Neural progenitor cell (in vitro differentiated cells): Measurements from ENCODE around the gene NR2F1. TPM values are rescaled to one million over a fixed set of nuclear protein-coding genes. Genes with fewer than 3 reads are reported as not detected.

ENCODE experiments used
- DNase-seq: peaks from one replicate; pipeline ENCODE4 v3.0.0-alpha.2; 2016; ENCODE audit warnings: low spot score
- H2AFZ ChIP-seq: fragments of 200-600 bp; sonication (generic); replicated peaks from 2 replicates; pipeline ENCODE4 v1.6.1; 2016; ENCODE audit warnings: antibody characterized with exemption
- H3F3A ChIP-seq: fragments of 200-600 bp; sonication (generic); 2 replicates; pipeline ENCODE4 v1.6.1; 2016; ENCODE audit warnings: antibody characterized with exemption, low read depth
- H3K27ac ChIP-seq: fragments of 200-600 bp; sonication (generic); 2 replicates; pipeline ENCODE4 v1.5.1; 2016; ENCODE audit warnings: mild to moderate bottlenecking
- H3K27me3 ChIP-seq: fragments of 200-600 bp; sonication (generic); 2 replicates; pipeline ENCODE4 v1.6.1; 2016; ENCODE audit warnings: mild to moderate bottlenecking, moderate library complexity
- H3K36me3 ChIP-seq: fragments of 200-600 bp; sonication (generic); 2 replicates; pipeline ENCODE4 v1.5.1; 2016
- H3K4me1 ChIP-seq: fragments of 200-600 bp; sonication (generic); 2 replicates; pipeline ENCODE4 v1.6.1; 2016; ENCODE audit warnings: mixed run types
- H3K4me2 ChIP-seq: fragments of 200-600 bp; sonication (generic); 2 replicates; pipeline ENCODE4 v1.6.1; 2016
- H3K4me3 ChIP-seq: fragments of 200-600 bp; sonication (generic); 2 replicates; pipeline ENCODE4 v1.5.1; 2016
- H3K79me2 ChIP-seq: fragments of 200-600 bp; sonication (generic); 2 replicates; pipeline ENCODE4 v1.6.1; 2016; ENCODE audit warnings: low read depth
- H3K9ac ChIP-seq: fragments of 200-600 bp; sonication (generic); 2 replicates; pipeline ENCODE4 v1.6.1; 2016
- H3K9me3 ChIP-seq: fragments of 200-600 bp; sonication (generic); 2 replicates; pipeline ENCODE4 v1.5.1; 2016; ENCODE audit warnings: low read depth
- H4K20me1 ChIP-seq: fragments of 200-600 bp; sonication (generic); 2 replicates; pipeline ENCODE4 v1.6.1; 2016; ENCODE audit warnings: low read depth
- H3K27ac Mint-ChIP-seq: 3 replicates; pipeline ENCODE4 v1.8.0; 2021; ENCODE audit warnings: mixed read lengths
- H3K27me3 Mint-ChIP-seq: 2 replicates; pipeline ENCODE4 v1.8.0; 2022; ENCODE audit warnings: low read depth, mild to moderate bottlenecking, inconsistent platforms, moderate library complexity, mixed read lengths; ENCODE audit not compliant: insufficient read depth
- H3K36me3 Mint-ChIP-seq: 3 replicates; pipeline ENCODE4 v1.8.0; 2021; ENCODE audit warnings: mixed read lengths
- H3K4me1 Mint-ChIP-seq: 3 replicates; pipeline ENCODE4 v1.8.0; 2021; ENCODE audit warnings: mixed read lengths
- H3K4me3 Mint-ChIP-seq: 3 replicates; pipeline ENCODE4 v1.8.0; 2021; ENCODE audit warnings: mild to moderate bottlenecking, moderate library complexity, mixed read lengths
- H3K9me3 Mint-ChIP-seq: 3 replicates; pipeline ENCODE4 v1.8.0; 2020; ENCODE audit warnings: mixed read lengths
- EZH2 ChIP-seq: fragments of 200-600 bp; sonication (generic); IDR thresholded peaks from 2 replicates; pipeline ENCODE4 v1.6.1; 2017; ENCODE audit warnings: antibody characterized with exemption, mild to moderate bottlenecking, moderate library complexity
- EZH2phosphoT487 ChIP-seq: fragments of 200-600 bp; sonication (generic); IDR thresholded peaks from 2 replicates; pipeline ENCODE4 v1.6.1; 2017; ENCODE audit warnings: antibody characterized with exemption
- total RNA-seq: library from RNA; depleted of rRNA; stranded (reverse); fragments of >200 nt; gene quantifications from 2 replicates; pipeline ENCODE4 v1.2.3, GENCODE V29; 2015; ENCODE audit warnings: low replicate concordance
- TF ChIP-seq, protein P1 (sequence below): fragments of 200-600 bp; sonication (generic); IDR thresholded peaks from 2 replicates; pipeline ENCODE4 v1.5.1; 2017; ENCODE audit warnings: antibody characterized with exemption, mild to moderate bottlenecking

NR2F1 gene
- total RNA-seq, 1 donor from 2014 or later = 9.1 TPM

DNA sequence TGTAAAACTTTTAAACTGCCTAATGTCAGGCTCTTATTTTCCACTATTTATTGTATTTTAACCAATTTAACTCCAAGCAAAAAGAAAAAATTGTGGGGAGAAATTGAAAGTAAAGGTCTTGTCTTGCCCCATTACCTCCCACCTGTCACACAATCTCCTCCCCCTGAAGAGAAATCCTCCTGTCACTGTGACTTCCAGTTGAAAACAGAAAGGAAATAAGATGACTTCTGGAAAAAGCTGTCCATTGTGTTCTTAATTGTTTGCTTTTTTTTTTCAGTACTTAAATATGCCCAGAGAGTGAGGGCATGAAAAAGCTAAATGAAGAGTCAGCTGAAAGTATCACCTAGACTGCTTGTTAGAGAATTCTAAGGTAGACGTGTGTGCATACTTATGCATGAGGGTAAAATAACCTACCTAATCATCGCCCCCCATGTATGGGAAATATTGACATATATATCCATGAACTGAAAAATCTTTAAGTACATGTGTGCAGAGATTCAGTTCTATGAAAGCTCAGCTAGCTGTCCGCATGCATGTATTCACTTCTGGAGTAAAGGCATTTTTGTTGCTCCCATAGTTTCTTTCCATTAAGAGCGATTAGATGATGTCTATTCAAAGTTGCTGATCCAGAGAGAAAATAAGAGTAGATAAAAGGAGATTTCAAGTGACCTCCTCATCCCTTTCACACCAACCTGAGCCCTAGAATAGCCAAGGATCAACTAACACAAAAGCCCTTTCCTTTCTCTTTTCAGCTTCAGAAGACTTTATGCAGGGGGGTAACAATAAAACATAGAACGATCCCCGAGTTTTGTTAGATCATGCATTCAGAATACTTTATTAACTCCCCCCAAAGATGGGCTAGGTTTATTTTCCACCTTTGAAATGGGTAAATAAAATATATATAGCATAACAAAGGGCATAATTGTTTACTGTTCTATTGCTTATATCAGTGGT lies 7.3 kb upstream of the NR2F1 start:
- Mint-ChIP-seq H3K4me3 (peak overlapping the region; percentile 86), H3K36me3 (peaks cover 4% of the 10 kb centered on the region), H3K4me1 (peaks cover 78% of the 10 kb centered on the region), H3K27ac (peak overlapping the region; percentile 98), H3K27me3 (peaks cover 19% of the 10 kb centered on the region), H3K9me3 (peaks cover 3% of the 10 kb centered on the region)
- no peak overlapping the region for H3K27ac ChIP-seq
- peaks cover 92% of the 10 kb centered on the region for H3F3A ChIP-seq
- peak; percentile 66 for DNase-seq
- TF ChIP-seq, protein P1, sequence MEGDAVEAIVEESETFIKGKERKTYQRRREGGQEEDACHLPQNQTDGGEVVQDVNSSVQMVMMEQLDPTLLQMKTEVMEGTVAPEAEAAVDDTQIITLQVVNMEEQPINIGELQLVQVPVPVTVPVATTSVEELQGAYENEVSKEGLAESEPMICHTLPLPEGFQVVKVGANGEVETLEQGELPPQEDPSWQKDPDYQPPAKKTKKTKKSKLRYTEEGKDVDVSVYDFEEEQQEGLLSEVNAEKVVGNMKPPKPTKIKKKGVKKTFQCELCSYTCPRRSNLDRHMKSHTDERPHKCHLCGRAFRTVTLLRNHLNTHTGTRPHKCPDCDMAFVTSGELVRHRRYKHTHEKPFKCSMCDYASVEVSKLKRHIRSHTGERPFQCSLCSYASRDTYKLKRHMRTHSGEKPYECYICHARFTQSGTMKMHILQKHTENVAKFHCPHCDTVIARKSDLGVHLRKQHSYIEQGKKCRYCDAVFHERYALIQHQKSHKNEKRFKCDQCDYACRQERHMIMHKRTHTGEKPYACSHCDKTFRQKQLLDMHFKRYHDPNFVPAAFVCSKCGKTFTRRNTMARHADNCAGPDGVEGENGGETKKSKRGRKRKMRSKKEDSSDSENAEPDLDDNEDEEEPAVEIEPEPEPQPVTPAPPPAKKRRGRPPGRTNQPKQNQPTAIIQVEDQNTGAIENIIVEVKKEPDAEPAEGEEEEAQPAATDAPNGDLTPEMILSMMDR = no peak
- H3K4me2 ChIP-seq = peak overlapping the region; percentile 90
- H3K9ac ChIP-seq = no peak overlapping the region
- peak overlapping the region; percentile 42 for H3K4me3 ChIP-seq
- H3K9me3 ChIP-seq = no peaks in the 10 kb centered on the region
- no peaks in the 10 kb centered on the region for H3K79me2 ChIP-seq
- peaks cover 99% of the 10 kb centered on the region for H3K27me3 ChIP-seq
- no peaks in the 10 kb centered on the region for H3K36me3 ChIP-seq
- peaks cover 78% of the 10 kb centered on the region for H3K4me1 ChIP-seq
- H4K20me1 ChIP-seq = peaks cover 34% of the 10 kb centered on the region
- no peak overlapping the region for H2AFZ ChIP-seq

DNA sequence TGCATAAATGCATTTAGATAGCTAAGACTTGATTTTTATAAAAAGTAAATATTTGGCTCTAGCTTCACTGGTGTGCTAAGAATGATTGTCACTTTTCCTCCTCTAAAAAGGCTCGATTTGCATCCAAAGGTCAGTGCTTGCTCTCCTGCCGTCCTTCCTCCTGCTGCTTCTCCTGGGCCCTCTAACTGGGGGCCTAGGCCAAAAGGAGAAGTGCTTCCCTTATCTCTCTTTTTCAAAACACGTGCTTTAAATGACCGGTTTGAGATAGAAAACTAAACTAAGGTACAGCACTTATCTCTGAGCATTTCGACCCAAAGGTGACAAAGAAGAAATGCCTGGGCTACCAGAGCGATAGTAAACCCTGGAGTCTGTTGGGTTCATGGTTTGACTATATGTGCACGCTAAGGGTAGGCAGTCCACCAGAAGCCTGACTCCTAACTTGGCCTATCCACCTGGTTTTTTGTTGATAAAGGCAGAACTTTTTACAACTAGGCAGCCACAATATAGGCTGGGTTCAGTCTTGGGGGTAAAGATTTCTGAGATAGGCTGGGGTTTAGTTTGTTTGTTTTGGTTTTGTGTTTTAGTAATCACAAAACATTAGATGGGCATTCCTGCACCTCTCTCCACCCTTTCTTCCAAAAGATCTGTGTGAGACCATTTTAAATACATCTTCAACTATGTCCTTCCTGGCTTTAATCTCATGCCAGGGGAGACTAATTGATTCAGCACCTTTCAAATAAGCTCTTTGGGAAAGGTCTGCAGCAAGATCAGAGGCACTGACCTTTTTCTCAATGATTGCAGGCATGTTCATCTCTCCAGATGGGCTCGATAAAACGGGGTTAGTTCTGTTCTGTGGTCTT lies 5.8 kb upstream of the NR2F1 start:
- H3K9me3 ChIP-seq = no peaks in the 10 kb centered on the region
- H3K36me3 ChIP-seq = no peaks in the 10 kb centered on the region
- peaks cover 81% of the 10 kb centered on the region for H3F3A ChIP-seq
- Mint-ChIP-seq H3K9me3 (no peaks in the 10 kb centered on the region), H3K27ac (peak overlapping the region; percentile 92), H3K4me1 (peaks cover 67% of the 10 kb centered on the region), H3K4me3 (no peak overlapping the region), H3K27me3 (peaks cover 16% of the 10 kb centered on the region), H3K36me3 (no peaks in the 10 kb centered on the region)
- peaks cover 65% of the 10 kb centered on the region for H3K4me1 ChIP-seq
- TF ChIP-seq EZH2 (no peak), EZH2phosphoT487 (no peak)
- TF ChIP-seq, protein P1 = no peak
- H4K20me1 ChIP-seq = peaks cover 29% of the 10 kb centered on the region
- peak; percentile 22 for DNase-seq
- no peak overlapping the region for H3K9ac ChIP-seq
- no peaks in the 10 kb centered on the region for H3K79me2 ChIP-seq
- no peak overlapping the region for H3K4me3 ChIP-seq
- peaks cover 95% of the 10 kb centered on the region for H3K27me3 ChIP-seq
- peak overlapping the region; percentile 90 for H3K4me2 ChIP-seq
- no peak overlapping the region for H2AFZ ChIP-seq
- H3K27ac ChIP-seq = no peak overlapping the region

- Histone ChIP-seq H3K27me3 (peaks cover 95% of the 10 kb centered on the region), H2AFZ (peak overlapping the region; percentile 39), H3K4me3 (peak overlapping the region; percentile 82), H3K79me2 (no peaks in the 10 kb centered on the region), H3F3A (peaks cover 79% of the 10 kb centered on the region), H3K4me1 (peaks cover 63% of the 10 kb centered on the region), H3K27ac (no peak overlapping the region), H3K9me3 (no peaks in the 10 kb centered on the region), H3K4me2 (peak overlapping the region; percentile 90), H4K20me1 (peaks cover 25% of the 10 kb centered on the region), H3K36me3 (no peaks in the 10 kb centered on the region), H3K9ac (no peak overlapping the region)
- H3K27ac Mint-ChIP-seq = peak overlapping the region; percentile 92
- TF ChIP-seq, protein P1 = no peak
- no peak for TF ChIP-seq EZH2phosphoT487
- peak; percentile 35 for TF ChIP-seq EZH2
- DNase-seq = peak; percentile 72
- no peaks in the 10 kb centered on the region for H3K9me3 Mint-ChIP-seq
- H3K27me3 Mint-ChIP-seq = peaks cover 13% of the 10 kb centered on the region
- peaks cover 59% of the 10 kb centered on the region for H3K4me1 Mint-ChIP-seq
- H3K4me3 Mint-ChIP-seq = no peak overlapping the region
- no peaks in the 10 kb centered on the region for H3K36me3 Mint-ChIP-seq
These were observed 4.9 kb upstream of the NR2F1 start for GRCh38 chr5:93577854-93578812.
